Central memory CD8-positive, alpha-beta T cell (primary cell): ENCODE data around the gene AAGAB.

Experiments used
- ATAC-seq: fragments of 150-1000 bp; cut with Tn5 transposase; replicated peaks from 2 replicates; pipeline ENCODE4 v1.10.0; 2022; ENCODE audit warnings: mild to moderate bottlenecking, moderate FRiP score, moderate number of reproducible peaks; ENCODE audit not compliant: poor library complexity, severe bottlenecking; ENCODE audit errors: extremely low read depth
- DNase-seq, 2 donors: peaks; one replicate each; pipeline ENCODE4 v3.0.0; 2021; ENCODE audit warnings: low spot score in 2 of 2
- H3K27ac Mint-ChIP-seq: one replicate; pipeline ENCODE4 v1.8.0; 2022; ENCODE audit warnings: low read depth, mild to moderate bottlenecking, moderate library complexity, mixed read lengths
- H3K27me3 Mint-ChIP-seq: one replicate; pipeline ENCODE4 v1.8.0; 2022; ENCODE audit warnings: mixed read lengths
- H3K36me3 Mint-ChIP-seq: one replicate; pipeline ENCODE4 v1.8.0; 2022; ENCODE audit warnings: mild to moderate bottlenecking, moderate library complexity, mixed read lengths; ENCODE audit not compliant: insufficient read depth
- H3K4me1 Mint-ChIP-seq: one replicate; pipeline ENCODE4 v1.8.0; 2022; ENCODE audit warnings: mixed read lengths
- H3K4me3 Mint-ChIP-seq: one replicate; pipeline ENCODE4 v1.8.0; 2022; ENCODE audit warnings: mild to moderate bottlenecking, moderate library complexity, mixed read lengths
- H3K9me3 Mint-ChIP-seq: one replicate; pipeline ENCODE4 v1.8.0; 2022; ENCODE audit warnings: mixed read lengths

AAGAB gene

GRCh38 chr15:67166280-67167009 lies 88.0 kb downstream of the AAGAB start:
- Mint-ChIP-seq H3K4me3 (no peak overlapping the region), H3K27ac (no peak overlapping the region), H3K36me3 (peaks cover 39% of the 10 kb centered on the region), H3K9me3 (no peaks in the 10 kb centered on the region), H3K4me1 (peaks cover 52% of the 10 kb centered on the region), H3K27me3 (no peaks in the 10 kb centered on the region)
- DNase-seq (no peak), ATAC-seq (no peak)

- no peak overlapping the region for H3K4me3 Mint-ChIP-seq
- H3K9me3 Mint-ChIP-seq, result no peaks in the 10 kb centered on the region
- H3K27ac Mint-ChIP-seq, result no peak overlapping the region
- no peak for DNase-seq
- no peak for ATAC-seq
- H3K36me3 Mint-ChIP-seq, result peaks cover 33% of the 10 kb centered on the region
- H3K4me1 Mint-ChIP-seq, result peaks cover 57% of the 10 kb centered on the region
- H3K27me3 Mint-ChIP-seq, result no peaks in the 10 kb centered on the region
Measured at GRCh38 chr15:67165254-67166253, 88.9 kb downstream of the AAGAB start.

GRCh38 chr15:67164811-67165253 lies 89.6 kb downstream of the AAGAB start:
- Mint-ChIP-seq H3K27ac (peak overlapping the region; percentile 74), H3K4me3 (no peak overlapping the region), H3K9me3 (no peaks in the 10 kb centered on the region), H3K4me1 (peaks cover 52% of the 10 kb centered on the region), H3K36me3 (peaks cover 29% of the 10 kb centered on the region), H3K27me3 (no peaks in the 10 kb centered on the region)
- no peak for DNase-seq
- no peak for ATAC-seq

DNA sequence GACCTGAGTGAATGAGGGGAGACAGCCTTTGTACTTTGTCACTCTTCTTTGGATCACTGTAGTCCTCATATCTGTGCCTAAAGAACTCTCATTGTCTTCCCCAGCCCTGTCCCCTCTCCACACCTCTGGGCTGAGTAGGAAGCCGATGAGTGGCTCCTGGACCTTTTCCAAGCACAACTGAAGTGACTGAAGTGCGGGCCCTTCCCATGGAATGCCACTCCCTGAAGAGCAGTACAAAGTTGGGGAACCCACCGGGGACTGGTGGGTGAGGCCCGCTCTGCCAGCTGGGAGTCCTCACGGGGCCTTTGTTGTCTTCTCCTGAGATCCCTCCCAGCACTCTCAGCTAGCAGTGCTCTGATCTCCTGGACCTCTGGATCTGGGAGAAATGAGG lies 90.1 kb downstream of the AAGAB start:
- peaks cover 54% of the 10 kb centered on the region for H3K4me1 Mint-ChIP-seq
- no peaks in the 10 kb centered on the region for H3K27me3 Mint-ChIP-seq
- DNase-seq (no peak), ATAC-seq (no peak)
- H3K36me3 Mint-ChIP-seq, result peaks cover 25% of the 10 kb centered on the region
- H3K27ac Mint-ChIP-seq, result peak overlapping the region; percentile 74
- no peak overlapping the region for H3K4me3 Mint-ChIP-seq
- no peaks in the 10 kb centered on the region for H3K9me3 Mint-ChIP-seq

DNA sequence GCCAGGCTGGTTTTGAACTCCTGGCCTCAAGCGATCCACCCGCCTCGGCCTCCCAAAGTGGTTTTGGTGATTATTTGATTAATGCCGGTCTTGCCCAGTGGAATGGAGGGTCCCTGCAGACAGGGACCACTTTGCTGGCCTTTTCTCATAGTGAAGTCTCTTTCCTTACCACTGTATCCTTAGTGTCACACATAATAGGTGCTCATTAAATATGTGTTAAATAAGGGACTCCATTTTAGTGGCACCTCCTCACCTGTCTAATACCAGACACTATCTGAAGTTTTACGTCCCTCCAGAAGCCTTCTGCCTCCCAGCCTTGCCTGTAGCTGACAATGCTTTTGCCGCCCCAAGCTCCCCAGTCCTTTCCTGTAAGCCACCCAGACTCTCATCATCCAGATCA lies 91.3 kb downstream of the AAGAB start:
- DNase-seq (no peak), ATAC-seq (no peak)
- Mint-ChIP-seq H3K27me3 (no peaks in the 10 kb centered on the region), H3K27ac (no peak overlapping the region), H3K9me3 (no peaks in the 10 kb centered on the region), H3K4me3 (no peak overlapping the region), H3K4me1 (peaks cover 53% of the 10 kb centered on the region), H3K36me3 (peaks cover 24% of the 10 kb centered on the region)

DNA sequence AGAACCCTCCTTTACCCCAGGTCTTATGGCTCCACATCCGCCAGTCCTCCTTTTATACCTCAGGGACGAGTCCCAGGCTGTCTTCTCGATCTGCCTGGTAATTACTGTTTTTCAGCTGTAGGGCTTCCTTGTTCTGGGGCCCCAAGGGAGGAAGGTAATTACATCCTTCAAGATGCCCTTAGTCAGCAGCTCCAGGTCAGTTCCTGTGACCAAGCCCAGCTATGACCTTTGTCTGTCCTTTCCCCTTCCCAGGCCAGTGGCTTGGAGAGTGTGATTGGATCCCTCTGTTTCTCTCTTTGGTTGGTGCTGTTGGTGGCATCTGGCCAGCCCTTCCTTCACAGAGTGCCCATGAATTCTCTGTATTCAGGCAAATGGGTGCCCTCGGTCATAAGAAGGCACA lies 92.6 kb downstream of the AAGAB start:
- Mint-ChIP-seq H3K9me3 (no peaks in the 10 kb centered on the region), H3K4me3 (no peak overlapping the region), H3K27me3 (no peaks in the 10 kb centered on the region), H3K4me1 (peaks cover 61% of the 10 kb centered on the region), H3K27ac (no peak overlapping the region), H3K36me3 (peaks cover 21% of the 10 kb centered on the region)
- DNase-seq (no peak), ATAC-seq (no peak)

GRCh38 chr15:67161412-67161811 lies 93.0 kb downstream of the AAGAB start:
- Mint-ChIP-seq H3K4me1 (peaks cover 60% of the 10 kb centered on the region), H3K4me3 (no peak overlapping the region), H3K36me3 (peaks cover 17% of the 10 kb centered on the region), H3K27me3 (no peaks in the 10 kb centered on the region), H3K27ac (no peak overlapping the region), H3K9me3 (no peaks in the 10 kb centered on the region)
- no peak for DNase-seq
- no peak for ATAC-seq

DNA sequence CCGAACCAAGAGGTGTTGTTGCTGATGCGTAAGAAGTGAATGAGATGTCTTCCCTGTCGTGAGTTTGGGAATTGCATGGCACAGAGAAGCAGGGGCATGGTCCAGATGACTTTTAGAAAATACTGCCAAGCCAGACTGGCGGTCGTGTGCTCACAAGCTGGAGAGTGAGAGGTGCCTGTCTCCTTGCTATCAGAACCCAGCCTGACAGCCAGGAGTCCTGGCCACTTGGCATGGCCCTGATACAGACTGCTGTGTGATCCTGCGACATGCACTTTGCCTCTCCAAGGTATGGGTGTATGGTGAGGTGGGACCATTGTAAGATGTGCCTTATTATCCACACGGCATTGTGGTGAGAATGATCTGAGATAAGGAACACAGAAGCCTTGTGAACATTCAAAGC lies 96.1 kb downstream of the AAGAB start:
- H3K36me3 Mint-ChIP-seq, result peaks cover 5% of the 10 kb centered on the region
- no peaks in the 10 kb centered on the region for H3K27me3 Mint-ChIP-seq
- H3K4me3 Mint-ChIP-seq, result no peak overlapping the region
- peaks cover 74% of the 10 kb centered on the region for H3K4me1 Mint-ChIP-seq
- no peaks in the 10 kb centered on the region for H3K9me3 Mint-ChIP-seq
- DNase-seq, result no peak
- H3K27ac Mint-ChIP-seq, result no peak overlapping the region
- ATAC-seq, result no peak

DNA sequence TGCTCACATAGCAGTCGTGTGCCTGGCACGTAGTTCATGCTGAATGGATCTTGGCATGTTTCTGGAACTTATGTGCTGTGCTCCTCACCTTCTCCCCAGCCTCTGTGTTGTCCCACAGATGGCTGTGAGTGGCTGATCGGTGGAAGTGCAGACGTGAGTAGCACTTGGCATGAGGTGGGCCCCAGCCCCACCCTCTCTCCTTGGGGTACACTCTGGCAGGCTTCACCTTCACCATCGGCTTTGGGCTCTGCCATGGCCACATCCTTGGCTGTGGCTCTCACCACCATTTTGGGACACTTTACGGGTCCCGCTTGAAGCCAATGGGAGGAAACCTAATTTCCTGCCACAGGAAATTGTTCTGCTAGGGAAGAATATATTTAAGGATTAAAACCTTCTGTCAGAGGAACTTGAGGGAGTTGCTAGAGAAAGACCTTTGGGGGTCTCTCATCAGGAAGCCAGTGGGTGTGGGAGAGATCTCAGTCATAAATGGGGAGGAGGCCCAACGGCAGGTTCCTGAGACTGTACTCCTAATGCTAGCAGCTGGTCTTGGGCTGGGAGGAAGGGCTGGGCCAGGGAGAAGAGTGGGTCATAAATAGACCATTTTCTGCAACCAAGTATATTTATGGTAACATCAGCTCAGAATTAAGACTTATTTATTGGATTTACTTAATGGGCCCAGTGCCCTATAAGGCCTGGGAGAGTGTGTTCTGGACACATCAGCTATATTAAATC lies 96.8 kb downstream of the AAGAB start:
- Mint-ChIP-seq H3K27me3 (no peaks in the 10 kb centered on the region), H3K27ac (no peak overlapping the region), H3K9me3 (no peaks in the 10 kb centered on the region), H3K4me1 (peaks cover 71% of the 10 kb centered on the region), H3K4me3 (no peak overlapping the region), H3K36me3 (peaks cover 7% of the 10 kb centered on the region)
- ATAC-seq, result no peak
- no peak for DNase-seq

- Mint-ChIP-seq H3K27me3 (no peaks in the 10 kb centered on the region), H3K36me3 (peaks cover 8% of the 10 kb centered on the region), H3K9me3 (no peaks in the 10 kb centered on the region), H3K4me3 (no peak overlapping the region), H3K27ac (no peak overlapping the region), H3K4me1 (peaks cover 70% of the 10 kb centered on the region)
- DNase-seq (no peak), ATAC-seq (no peak)
Measured at GRCh38 chr15:67156834-67157233, 97.6 kb downstream of the AAGAB start.

DNA sequence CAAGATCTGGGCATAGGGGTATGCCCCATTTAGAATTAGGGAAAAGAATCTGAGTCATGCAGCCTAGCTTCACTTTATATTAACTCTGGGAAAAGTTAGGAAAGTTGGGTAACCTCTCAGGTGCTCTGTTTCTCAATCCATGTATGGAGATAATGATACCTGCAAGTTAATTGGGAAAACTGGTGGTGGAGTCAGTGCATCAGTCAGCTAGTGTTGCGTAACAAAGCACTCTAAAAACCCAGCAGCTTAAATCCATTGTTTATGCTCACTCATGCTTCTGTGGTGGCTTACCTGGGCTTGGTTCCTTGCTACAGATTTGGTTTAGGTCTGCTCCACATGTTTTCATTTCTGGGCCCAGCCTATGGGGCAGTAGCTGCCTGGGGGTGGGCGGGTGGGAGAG lies 98.0 kb downstream of the AAGAB start:
- H3K4me3 Mint-ChIP-seq, result no peak overlapping the region
- peaks cover 65% of the 10 kb centered on the region for H3K4me1 Mint-ChIP-seq
- H3K36me3 Mint-ChIP-seq, result peaks cover 8% of the 10 kb centered on the region
- no peak for ATAC-seq
- no peaks in the 10 kb centered on the region for H3K27me3 Mint-ChIP-seq
- H3K27ac Mint-ChIP-seq, result no peak overlapping the region
- DNase-seq, result no peak
- no peaks in the 10 kb centered on the region for H3K9me3 Mint-ChIP-seq

DNA sequence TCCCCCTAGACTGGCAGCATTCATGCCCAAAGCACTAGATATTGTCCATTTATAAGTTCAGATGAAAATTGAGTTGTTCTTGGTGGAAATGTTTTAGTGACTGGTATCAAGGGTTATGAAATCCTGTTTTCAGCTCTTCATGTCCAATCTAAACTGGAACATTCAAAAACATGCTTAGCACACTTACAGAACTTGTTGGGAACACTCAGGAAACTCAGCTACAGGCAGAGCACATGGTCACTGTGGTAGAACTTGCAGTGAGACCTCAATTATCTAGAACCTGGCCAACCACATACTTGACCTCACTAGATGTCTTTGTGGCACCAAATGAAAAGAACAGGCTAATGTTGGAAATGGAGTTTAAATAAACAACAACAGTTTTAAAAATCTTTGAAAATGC lies 100.2 kb downstream of the AAGAB start:
- Mint-ChIP-seq H3K27ac (no peak overlapping the region), H3K4me3 (no peak overlapping the region), H3K4me1 (peaks cover 65% of the 10 kb centered on the region)

More for the DNA sequence above, 100.2 kb downstream of the AAGAB start:
- ATAC-seq (no peak), DNase-seq (no peak)
- no peaks in the 10 kb centered on the region for H3K27me3 Mint-ChIP-seq
- peaks cover 11% of the 10 kb centered on the region for H3K36me3 Mint-ChIP-seq
- H3K9me3 Mint-ChIP-seq, result no peaks in the 10 kb centered on the region
